SK-N-SH (cell line): ENCODE measurements around the gene FMO1. TPM values are rescaled to one million over a fixed set of nuclear protein-coding genes. Genes with fewer than 3 reads are reported as not detected.

Source experiments
- CTCF ChIA-PET: fragments of 300-600, 350-600 bp; formaldehyde crosslinking; extraction: SDS; loops from one replicate; lab custom pipeline; 2021; lab: Yijun Ruan, JAX
- POLR2A ChIA-PET: fragments of 350-600 bp; sonication (Branson Sonifier 250); formaldehyde crosslinking; extraction: SDS; loops from one replicate; lab custom pipeline; 2020; ENCODE audit warnings: antibody characterized with exemption, inconsistent platforms; lab: Yijun Ruan, JAX
- DNase-seq: peaks from one replicate; pipeline ENCODE4 v3.0.0; 2012
- H2AFZ ChIP-seq: fragments of 200-600 bp; sonication (generic); 2 replicates; pipeline ENCODE4 v1.8.1; 2016; ENCODE audit warnings: antibody characterized with exemption, mild to moderate bottlenecking, low read depth
- H3F3A ChIP-seq: fragments of 200-600 bp; sonication (generic); replicated peaks from 2 replicates; pipeline ENCODE3; 2016; ENCODE audit warnings: antibody characterized with exemption, mild to moderate bottlenecking; ENCODE audit not compliant: insufficient read depth
- H3K27ac ChIP-seq, 2 experiments: fragments of 200-500 bp in 1 of 2; fragments of 200-600 bp in 1 of 2; sonication (Bioruptor generic) in 1 of 2; sonication (generic), shearing (Covaris generic) in 1 of 2; 2 replicates each; pipeline versions ENCODE4 v1.5.1 to v1.6.1; 2014 to 2016; ENCODE audit warnings: low read depth in 2 of 2, inconsistent platforms in 1 of 2, low read length in 1 of 2, mild to moderate bottlenecking in 1 of 2, mixed read lengths in 1 of 2
- H3K27me3 ChIP-seq: fragments of 200-600 bp; sonication (generic), shearing (Covaris generic); 2 replicates; pipeline ENCODE4 v1.6.1; 2016; ENCODE audit warnings: mixed run types; ENCODE audit not compliant: insufficient read depth
- H3K36me3 ChIP-seq, 2 experiments: fragments of 200-500 bp in 1 of 2; fragments of 200-600 bp in 1 of 2; sonication (Bioruptor generic) in 1 of 2; sonication (generic) in 1 of 2; replicated peaks in 1 of 2; 2 replicates each; pipeline versions ENCODE3 to v1.5.1; 2014 to 2016; ENCODE audit warnings: low read length in 1 of 2, mild to moderate bottlenecking in 1 of 2; ENCODE audit not compliant: insufficient read depth in 2 of 2, control insufficient read depth in 1 of 2
- H3K4me1 ChIP-seq, 2 experiments: fragments of 200-500 bp in 1 of 2; fragments of 200-600 bp in 1 of 2; sonication (Bioruptor generic) in 1 of 2; sonication (generic), shearing (Covaris generic) in 1 of 2; 2 replicates each; pipeline versions ENCODE4 v1.5.1 to v1.6.1; 2014 to 2016; ENCODE audit warnings: low read depth in 1 of 2, low read length in 1 of 2, mixed run types in 1 of 2; ENCODE audit not compliant: insufficient read depth in 2 of 2, control insufficient read depth in 1 of 2
- H3K4me2 ChIP-seq: fragments of 200-600 bp; sonication (generic), shearing (Covaris generic); 2 replicates; pipeline ENCODE4 v1.6.1; 2017; ENCODE audit warnings: mixed run types
- H3K4me3 ChIP-seq, 2 experiments: fragments of 200-500 bp in 1 of 2; fragments of 200-600 bp in 1 of 2; sonication (Bioruptor generic) in 1 of 2; sonication (generic), shearing (Covaris generic) in 1 of 2; 2 replicates each; pipeline versions ENCODE4 v1.5.1 to v1.8.1; 2014 to 2016; ENCODE audit warnings: low read depth in 2 of 2, inconsistent platforms in 1 of 2, low read length in 1 of 2, mild to moderate bottlenecking in 1 of 2, mixed read lengths in 1 of 2, moderate library complexity in 1 of 2
- H3K79me2 ChIP-seq: fragments of 200-600 bp; sonication (generic); 2 replicates; pipeline ENCODE4 v1.8.1; 2017; ENCODE audit warnings: mild to moderate bottlenecking; ENCODE audit not compliant: insufficient read depth
- H3K9ac ChIP-seq: fragments of 200-600 bp; sonication (generic); 2 replicates; pipeline ENCODE4 v1.6.1; 2017; ENCODE audit warnings: mixed run types
- H3K9me2 ChIP-seq: fragments of 200-600 bp; sonication (generic); 2 replicates; pipeline ENCODE4 v1.6.1; 2017; ENCODE audit warnings: mixed run types
- H3K9me3 ChIP-seq: fragments of 200-600 bp; sonication (generic); 2 replicates; pipeline ENCODE4 v1.6.1; 2017; ENCODE audit warnings: mixed run types, mild to moderate bottlenecking, moderate library complexity
- H4K20me1 ChIP-seq: fragments of 200-600 bp; sonication (generic); 2 replicates; pipeline ENCODE4 v1.6.1; 2017; ENCODE audit warnings: mild to moderate bottlenecking, mixed run types; ENCODE audit not compliant: insufficient read depth
- ELF1 ChIP-seq: IDR thresholded peaks from 2 replicates; pipeline ENCODE4 v1.4.0; 2012
- EZH2phosphoT487 ChIP-seq: fragments of 200-600 bp; sonication (generic); IDR thresholded peaks from 2 replicates; pipeline ENCODE4 v1.6.1; 2017; ENCODE audit warnings: low read depth, mixed run types, mild to moderate bottlenecking, antibody characterized with exemption, moderate library complexity, borderline replicate concordance
- FOXJ3 ChIP-seq: sonication (generic); formaldehyde crosslinking; IDR thresholded peaks from 2 replicates; pipeline ENCODE4 v1.5.1; 2020; ENCODE audit warnings: mild to moderate bottlenecking, missing genetic modification reagents
- MEF2A ChIP-seq: IDR thresholded peaks from 2 replicates; pipeline ENCODE4 v1.4.0; 2012; ENCODE audit warnings: low read depth, borderline replicate concordance
- NRF1 ChIP-seq: IDR thresholded peaks from 2 replicates; pipeline ENCODE4 v1.6.1; 2012; ENCODE audit warnings: low read depth, mild to moderate bottlenecking, low read length
- RCOR1 ChIP-seq: fragments of 150-350 bp; IDR thresholded peaks from 2 replicates; pipeline ENCODE4 v1.6.1; 2017; ENCODE audit warnings: antibody characterized with exemption, low read length
- RFX5 ChIP-seq: IDR thresholded peaks from 2 replicates; pipeline ENCODE4 v1.6.1; 2012; ENCODE audit warnings: mild to moderate bottlenecking, improper control_type of control experiment, low read length
- RXRA ChIP-seq: IDR thresholded peaks from 2 replicates; pipeline ENCODE4 v1.4.0; 2012; ENCODE audit warnings: low read depth, mild to moderate bottlenecking, borderline replicate concordance
- SIN3A ChIP-seq: IDR thresholded peaks from 2 replicates; pipeline ENCODE4 v1.6.1; 2012; ENCODE audit warnings: low read depth, mild to moderate bottlenecking, low read length, moderate library complexity, borderline replicate concordance
- SMC3 ChIP-seq: IDR thresholded peaks from 2 replicates; pipeline ENCODE4 v1.6.1; 2012; ENCODE audit warnings: low read depth, low read length, improper control_type of control experiment
- TCF12 ChIP-seq: IDR thresholded peaks from 2 replicates; pipeline ENCODE4 v1.4.0; 2012
- TEAD4 ChIP-seq: IDR thresholded peaks from 2 replicates; pipeline ENCODE4 v1.4.0; 2012; ENCODE audit warnings: mild to moderate bottlenecking, borderline replicate concordance; ENCODE audit not compliant: insufficient read depth
- YY1 ChIP-seq: IDR thresholded peaks from 2 replicates; pipeline ENCODE4 v1.4.0; 2012; ENCODE audit warnings: low read depth, mild to moderate bottlenecking
- WGBS: methylation state at CpG from one replicate; pipeline ENCODE4 v1.1.6; 2017; ENCODE audit warnings: low lambda C conversion rate; 5-methylcytosine and 5-hydroxymethylcytosine counted together
- polyA plus RNA-seq, 3 experiments: library from polyadenylated mRNA; depleted of rRNA; stranded (reverse); fragments of >200 nt; gene quantifications; 2 replicates each; pipeline ENCODE4 v1.2.3, GENCODE V29; 2012
- TF ChIP-seq, protein P1 (sequence below): fragments of 150-350 bp; IDR thresholded peaks from 2 replicates; pipeline ENCODE4 v1.6.1; 2016; ENCODE audit warnings: mild to moderate bottlenecking, low read depth, low read length
- TF ChIP-seq, protein P2 (sequence below): IDR thresholded peaks from 2 replicates; pipeline ENCODE4 v1.4.0; 2012; ENCODE audit warnings: low read depth, borderline replicate concordance

The FMO1 gene
- polyA plus RNA-seq, 1 of the 3 experiments (the other 2 are of a cell fraction), result not detected

DNA sequence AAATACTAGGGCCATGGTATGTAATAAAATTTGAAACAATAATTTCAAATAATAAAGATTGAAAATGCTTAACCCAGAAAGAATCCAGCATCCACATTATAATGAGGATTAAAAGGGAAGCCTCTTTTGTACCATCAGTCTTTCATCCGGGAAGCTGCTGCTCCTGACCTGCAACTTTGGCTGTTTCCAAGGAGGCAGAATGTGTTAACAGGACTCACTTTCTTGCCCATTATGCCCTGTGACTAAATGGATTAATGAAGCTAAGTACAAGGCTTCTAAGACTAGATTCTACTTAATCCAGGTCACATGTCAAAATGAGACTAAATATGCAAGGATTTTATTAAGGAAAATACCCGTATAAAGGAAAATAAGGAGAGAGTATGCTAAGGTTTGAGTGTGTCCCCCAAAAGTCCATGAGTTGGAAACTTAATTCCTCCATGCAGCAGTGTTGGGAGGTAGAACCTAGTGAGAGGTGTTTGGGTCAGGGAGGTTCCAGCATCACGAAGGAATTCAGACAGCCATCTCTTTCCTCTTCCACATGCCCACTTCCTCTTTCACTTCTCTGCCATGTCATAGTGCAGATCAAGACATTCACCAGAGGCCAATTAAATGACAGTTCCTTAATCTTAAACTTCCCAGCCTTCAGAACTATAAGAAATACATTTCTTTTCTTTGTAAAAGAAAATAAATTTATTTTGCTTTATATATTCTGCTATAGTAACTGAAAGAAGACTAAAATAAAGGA, 35.5 kb upstream of the FMO1 start (continued):
- TF ChIP-seq, protein P1, sequence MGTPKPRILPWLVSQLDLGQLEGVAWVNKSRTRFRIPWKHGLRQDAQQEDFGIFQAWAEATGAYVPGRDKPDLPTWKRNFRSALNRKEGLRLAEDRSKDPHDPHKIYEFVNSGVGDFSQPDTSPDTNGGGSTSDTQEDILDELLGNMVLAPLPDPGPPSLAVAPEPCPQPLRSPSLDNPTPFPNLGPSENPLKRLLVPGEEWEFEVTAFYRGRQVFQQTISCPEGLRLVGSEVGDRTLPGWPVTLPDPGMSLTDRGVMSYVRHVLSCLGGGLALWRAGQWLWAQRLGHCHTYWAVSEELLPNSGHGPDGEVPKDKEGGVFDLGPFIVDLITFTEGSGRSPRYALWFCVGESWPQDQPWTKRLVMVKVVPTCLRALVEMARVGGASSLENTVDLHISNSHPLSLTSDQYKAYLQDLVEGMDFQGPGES, result no peak

DNA sequence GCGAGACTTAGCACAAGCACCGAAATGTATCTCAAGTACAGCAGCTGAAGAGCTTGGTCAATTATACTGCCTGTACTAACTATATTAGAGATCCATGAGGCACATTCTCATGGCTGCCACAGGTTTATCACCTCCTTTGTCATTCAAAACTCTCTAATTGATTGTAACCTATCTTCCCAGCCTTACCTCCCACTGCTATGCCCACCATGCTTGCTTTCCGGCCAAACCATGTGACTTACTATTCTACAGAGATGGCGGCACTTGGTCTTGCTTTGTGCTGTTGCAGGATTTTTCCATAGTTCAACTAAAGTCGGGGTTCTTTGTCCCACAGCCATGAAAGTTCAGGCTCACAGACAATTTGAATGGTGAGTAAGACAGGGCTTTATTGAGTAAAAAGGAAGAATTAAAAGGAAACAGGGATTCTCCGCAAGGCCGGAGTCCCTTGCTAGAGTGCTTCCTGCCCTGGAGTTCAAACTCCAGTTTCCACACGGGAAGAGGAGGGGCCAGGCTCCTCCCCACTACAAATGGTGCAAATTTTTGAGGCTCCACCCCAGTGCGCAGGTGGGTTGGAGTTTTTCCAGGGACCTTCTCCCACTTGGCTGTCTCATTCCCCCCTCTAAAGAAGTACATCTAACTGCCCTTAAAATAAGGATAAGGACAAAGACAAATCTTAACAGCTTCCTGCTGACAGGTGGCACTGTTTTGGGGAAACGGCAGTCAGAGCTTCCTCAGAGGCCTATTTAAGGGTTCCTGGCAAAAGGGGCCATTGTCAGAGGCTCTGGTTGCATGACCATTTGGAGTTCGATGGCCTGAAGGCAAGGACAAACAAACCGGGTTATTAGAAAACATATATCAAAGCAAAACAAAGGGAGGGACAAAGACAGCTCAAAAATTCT, 34.5 kb upstream of the FMO1 start:
- Histone ChIP-seq H4K20me1 (no peaks in the 10 kb centered on the region), H3K4me2 (no peak overlapping the region), H3K79me2 (no peaks in the 10 kb centered on the region), H3K9me2 (no peaks in the 10 kb centered on the region), H3K9me3 (no peaks in the 10 kb centered on the region; the same call in 1 of the 2 replicates), H2AFZ (no peak overlapping the region; the same call in 1 of the 2 replicates), H3K36me3 (no peaks in the 10 kb centered on the region), H3K4me1 (no peaks in the 10 kb centered on the region; a peak in 1 of 4 replicates), H3K27me3 (no peaks in the 10 kb centered on the region), H3K27ac (no peak overlapping the region), H3K4me3 (no peak overlapping the region), H3F3A (no peaks in the 10 kb centered on the region), H3K9ac (no peak overlapping the region)
- no peak for TF ChIP-seq ELF1
- ChIA-PET POLR2A (no interaction called here), CTCF (no interaction called here)
- 20% methylated on average over 12 of the region's 12 CpGs for WGBS
- no peak for DNase-seq

DNA sequence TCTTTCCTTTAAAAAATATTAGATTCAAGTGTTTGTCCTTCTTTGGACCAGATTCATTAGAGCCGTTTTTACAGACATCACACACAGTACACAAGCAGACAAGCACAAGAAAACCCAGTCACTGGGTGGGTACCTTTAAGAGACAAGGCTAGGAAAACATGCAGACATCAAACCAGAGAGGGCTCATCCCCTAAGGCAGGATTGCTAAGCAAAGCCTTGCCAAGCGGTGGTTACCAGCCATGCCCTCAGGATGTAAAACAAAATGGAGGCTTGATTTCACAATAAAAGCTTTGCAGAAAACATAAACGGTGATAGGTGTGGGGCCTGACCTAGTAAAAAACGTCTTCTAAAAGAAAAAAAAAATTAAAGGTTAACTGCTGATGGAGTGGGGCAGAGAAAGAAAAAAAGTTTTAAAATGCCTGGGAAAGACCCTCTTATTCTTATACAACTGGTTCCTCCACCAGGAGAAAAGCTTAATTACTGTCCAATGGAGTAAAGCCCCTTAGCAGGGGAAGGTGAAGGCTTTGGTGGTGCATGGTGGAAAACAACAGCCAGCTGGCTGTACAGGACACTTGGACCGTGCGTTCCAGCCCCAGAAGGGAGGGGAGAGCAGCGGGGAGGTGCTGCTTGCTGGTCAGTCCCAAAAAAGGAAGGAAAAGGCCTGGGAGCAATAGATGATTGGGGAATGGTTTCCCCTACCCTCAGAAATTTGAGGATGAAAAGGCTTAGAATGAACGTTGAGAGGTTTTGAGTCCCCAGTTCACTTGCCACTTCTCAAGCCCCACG, 30.4 kb upstream of the FMO1 start:
- no peaks in the 10 kb centered on the region for H3K36me3 ChIP-seq
- H3K79me2 ChIP-seq, result no peaks in the 10 kb centered on the region
- H3K4me2 ChIP-seq, result no peak overlapping the region
- H3K4me3 ChIP-seq, result no peak overlapping the region
- peaks cover 0 to 18% of the 10 kb centered on the region in 2 experiments; a peak in 1 of 4 replicates for H3K4me1 ChIP-seq
- H3K27ac ChIP-seq, result no peak overlapping the region
- peaks cover 16% of the 10 kb centered on the region for H3F3A ChIP-seq
- DNase-seq, result no peak
- H4K20me1 ChIP-seq, result no peaks in the 10 kb centered on the region
- H3K9me3 ChIP-seq, result no peaks in the 10 kb centered on the region
- POLR2A ChIA-PET, result no interaction called here
- CTCF ChIA-PET, result no interaction called here
- no peaks in the 10 kb centered on the region for H3K9me2 ChIP-seq
- no peak overlapping the region; the same call in 1 of the 2 replicates for H2AFZ ChIP-seq
- no peak overlapping the region for H3K9ac ChIP-seq
- TF ChIP-seq TEAD4, result no peak
- no peak for TF ChIP-seq RXRA
- no peak for TF ChIP-seq YY1
- TF ChIP-seq SMC3, result no peak
- no peak for TF ChIP-seq SIN3A
- TF ChIP-seq RCOR1, result no peak
- no peak for TF ChIP-seq NRF1
- TF ChIP-seq RFX5, result no peak
- no peak for TF ChIP-seq MEF2A
- TF ChIP-seq EZH2phosphoT487, result no peak
- TF ChIP-seq, protein P2, sequence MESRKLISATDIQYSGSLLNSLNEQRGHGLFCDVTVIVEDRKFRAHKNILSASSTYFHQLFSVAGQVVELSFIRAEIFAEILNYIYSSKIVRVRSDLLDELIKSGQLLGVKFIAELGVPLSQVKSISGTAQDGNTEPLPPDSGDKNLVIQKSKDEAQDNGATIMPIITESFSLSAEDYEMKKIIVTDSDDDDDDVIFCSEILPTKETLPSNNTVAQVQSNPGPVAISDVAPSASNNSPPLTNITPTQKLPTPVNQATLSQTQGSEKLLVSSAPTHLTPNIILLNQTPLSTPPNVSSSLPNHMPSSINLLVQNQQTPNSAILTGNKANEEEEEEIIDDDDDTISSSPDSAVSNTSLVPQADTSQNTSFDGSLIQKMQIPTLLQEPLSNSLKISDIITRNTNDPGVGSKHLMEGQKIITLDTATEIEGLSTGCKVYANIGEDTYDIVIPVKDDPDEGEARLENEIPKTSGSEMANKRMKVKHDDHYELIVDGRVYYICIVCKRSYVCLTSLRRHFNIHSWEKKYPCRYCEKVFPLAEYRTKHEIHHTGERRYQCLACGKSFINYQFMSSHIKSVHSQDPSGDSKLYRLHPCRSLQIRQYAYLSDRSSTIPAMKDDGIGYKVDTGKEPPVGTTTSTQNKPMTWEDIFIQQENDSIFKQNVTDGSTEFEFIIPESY, result no peak
- TF ChIP-seq, protein P1, result no peak
- no peak for TF ChIP-seq FOXJ3 (CRISPR knock-in tag)
- no peak for TF ChIP-seq TCF12
- H3K27me3 ChIP-seq, result no peaks in the 10 kb centered on the region
- 16% methylated on average over 9 of the region's 9 CpGs for WGBS
